HG02973 (cell line): Measurements from ENCODE around the gene MILR1.
"Not testable (repeated sequence)": the region's sequence is repeated elsewhere in the genome, so short reads cannot be mapped to it uniquely, and the experiment has no call there.

Source experiments
- ATAC-seq: cut with Tn5 transposase; IDR thresholded peaks from one replicate; pipeline ENCODE4 v1.9.1; 2021; ENCODE audit warnings: moderate library complexity; ENCODE audit not compliant: unreplicated experiment

Gene MILR1

GRCh38 chr17:64466834-64467233, 17.9 kb downstream of the MILR1 start:
- not testable (repeated sequence) for ATAC-seq

GRCh38 chr17:64470625-64471024, 21.7 kb downstream of the MILR1 start:
- ATAC-seq, result no peak

GRCh38 chr17:64471440-64471839, 22.5 kb downstream of the MILR1 start:
- ATAC-seq, result no peak

- no peak for ATAC-seq
Observed at GRCh38 chr17:64472564-64472963, 23.6 kb downstream of the MILR1 start.

- ATAC-seq, result no peak
Observed at GRCh38 chr17:64477849-64478248, 28.9 kb downstream of the MILR1 start.

- ATAC-seq, result no peak
Observed at GRCh38 chr17:64480951-64481350, 32.0 kb downstream of the MILR1 start.

- ATAC-seq, result no peak
Observed at GRCh38 chr17:64484380-64484779, 35.5 kb downstream of the MILR1 start.

GRCh38 chr17:64488301-64488700, 39.4 kb downstream of the MILR1 start:
- ATAC-seq, result no peak

GRCh38 chr17:64491034-64491860, 42.3 kb downstream of the MILR1 start:
- ATAC-seq, result no peak

- no peak for ATAC-seq
Observed at GRCh38 chr17:64491994-64492393, 43.1 kb downstream of the MILR1 start.

GRCh38 chr17:64492481-64493109, 43.7 kb downstream of the MILR1 start:
- no peak for ATAC-seq

- ATAC-seq, result no peak
Observed at GRCh38 chr17:64494121-64494520, 45.2 kb downstream of the MILR1 start.

- ATAC-seq, result not testable (repeated sequence)
Observed at GRCh38 chr17:64495300-64495699, 46.4 kb downstream of the MILR1 start.

- no peak for ATAC-seq
Observed at GRCh38 chr17:64496348-64496785, 47.5 kb downstream of the MILR1 start.

GRCh38 chr17:64496786-64497564, 48.1 kb downstream of the MILR1 start, which contains the start of gene POLG2:
Gene POLG2 (minus strand): TSS chr17:64497054. CDS start chr17:64496968, 86 bp downstream.
- ATAC-seq, result peak; percentile 72

GRCh38 chr17:64497565-64498035, 48.7 kb downstream of the MILR1 start:
- ATAC-seq, result no peak

- no peak for ATAC-seq
Observed at GRCh38 chr17:64498308-64499203, 49.6 kb downstream of the MILR1 start.

GRCh38 chr17:64499805-64500486, 51.0 kb downstream of the MILR1 start:
- ATAC-seq, result no peak

GRCh38 chr17:64500487-64500859, 51.6 kb downstream of the MILR1 start:
- no peak for ATAC-seq
